K562 (cell line): ENCODE data around the gene TEX50. TPM values are rescaled to one million over a fixed set of nuclear protein-coding genes. Genes with fewer than 3 reads are reported as not detected.
A peak's percentile ranks its signal among the peaks of the same experiment; 100 is the strongest.

Source experiments
- ATAC-seq: fragments of 200-7000 bp; cut with Tn5 transposase; 3 replicates; pipeline ENCODE4 v1.9.1; 2020; ENCODE audit warnings: moderate library complexity
- BruUV-seq: library from RNA; stranded (reverse); fragments of 400-500 nt; replicated peaks from 2 replicates; lab custom pipeline; 2021; lab: Mats Ljungman, UMichigan
- CTCF ChIA-PET: fragments of 300-600 bp; formaldehyde crosslinking; extraction: SDS; loops from one replicate; lab custom pipeline; 2021; ENCODE audit warnings: low intra/inter-chr PET ratio; lab: Yijun Ruan, JAX
- POLR2A ChIA-PET: fragments of 300-600, 350-650 bp; sonication (Branson Sonifier 250); formaldehyde crosslinking; extraction: SDS; loops from one replicate; lab custom pipeline; 2021; ENCODE audit warnings: antibody characterized with exemption, inconsistent platforms; lab: Yijun Ruan, JAX
- DNase-seq, 4 experiments: peaks; one replicate each; pipeline versions ENCODE4 v3.0.0 to v3.0.0-alpha.2; 2011 to 2018; ENCODE audit warnings: low spot score in 3 of 4, mixed read lengths in 3 of 4; ENCODE audit errors: extremely low read depth in 1 of 4
- FAIRE-seq: peaks from 2 replicates; lab custom pipeline; 2011; peaks lifted over from hg19 to GRCh38; lab: Jason Lieb, UNC
- H2AFZ ChIP-seq: 2 replicates; pipeline ENCODE4 v1.6.0; 2011; ENCODE audit warnings: low read depth, low read length, control low read depth, inconsistent platforms
- H3K27ac ChIP-seq: fragments of 200-600 bp; 3 replicates; pipeline ENCODE4 v1.8.0; 2011; ENCODE audit warnings: low read depth, mild to moderate bottlenecking, control low read depth, inconsistent platforms, low read length, moderate library complexity, mixed read lengths; ENCODE audit errors: extremely low read depth
- H3K27me3 ChIP-seq, 2 experiments: fragments of 300-600 bp in 1 of 2; 2 replicates in 1 of 2; 3 replicates in 1 of 2; pipeline versions ENCODE4 v1.6.0 to v1.8.0; 2011; ENCODE audit warnings: inconsistent platforms in 2 of 2, low read length in 2 of 2, mild to moderate bottlenecking in 1 of 2, mixed read lengths in 1 of 2, moderate library complexity in 1 of 2; ENCODE audit not compliant: control insufficient read depth in 2 of 2, insufficient read depth in 2 of 2
- H3K36me3 ChIP-seq: fragments of 300-600 bp; 3 replicates; pipeline ENCODE4 v1.8.0; 2011; ENCODE audit warnings: mild to moderate bottlenecking, low read length, inconsistent platforms; ENCODE audit not compliant: control insufficient read depth, insufficient read depth
- H3K4me1 ChIP-seq, 2 experiments: fragments of 200-600 bp in 1 of 2; replicated peaks in 1 of 2; 2 replicates in 1 of 2; 3 replicates in 1 of 2; pipeline versions ENCODE4 v1.5.1 to v1.8.0; 2011; ENCODE audit warnings: inconsistent platforms in 2 of 2, low read length in 2 of 2, mild to moderate bottlenecking in 1 of 2, mixed read lengths in 1 of 2, moderate library complexity in 1 of 2; ENCODE audit not compliant: control insufficient read depth in 2 of 2, insufficient read depth in 2 of 2
- H3K4me2 ChIP-seq: 2 replicates; pipeline ENCODE4 v1.6.1; 2011; ENCODE audit warnings: low read length, control low read depth, inconsistent platforms, mixed read lengths; ENCODE audit not compliant: insufficient read depth
- H3K4me3 ChIP-seq: fragments of 200-600 bp; sonication (generic), shearing (Covaris generic); 2 replicates; pipeline ENCODE4 v1.5.1; 2016; ENCODE audit warnings: control low read depth, inconsistent platforms
- H3K79me2 ChIP-seq: fragments of 200-600 bp; 3 replicates; pipeline ENCODE4 v1.8.0; 2011; ENCODE audit warnings: low read length, inconsistent platforms; ENCODE audit not compliant: control insufficient read depth, insufficient read depth
- H3K9ac ChIP-seq, 2 experiments: 2 replicates each; pipeline versions ENCODE4 v1.6.0 to v1.6.1; 2011; ENCODE audit warnings: low read depth in 2 of 2, low read length in 2 of 2, control low read depth in 1 of 2, inconsistent platforms in 1 of 2, mild to moderate bottlenecking in 1 of 2, mixed read lengths in 1 of 2; ENCODE audit not compliant: insufficient read depth in 1 of 2
- H3K9me1 ChIP-seq: one replicate; pipeline ENCODE4 v1.6.0; 2011; ENCODE audit warnings: inconsistent platforms, mild to moderate bottlenecking, low read length, moderate library complexity; ENCODE audit not compliant: control insufficient read depth, insufficient read depth
- H3K9me3 ChIP-seq: replicated peaks from 2 replicates; pipeline ENCODE4 v1.5.1; 2011; ENCODE audit warnings: low read depth, low read length, inconsistent platforms; ENCODE audit not compliant: control insufficient read depth, insufficient read depth
- H4K20me1 ChIP-seq: replicated peaks from 2 replicates; pipeline ENCODE4 v1.6.1; 2011; ENCODE audit warnings: low read length, inconsistent platforms, mixed read lengths; ENCODE audit not compliant: control insufficient read depth, insufficient read depth
- DNMT1 ChIP-seq: fragments of 450-650 bp; IDR thresholded peaks from 2 replicates; pipeline ENCODE4 v1.6.1; 2016; ENCODE audit warnings: antibody characterized with exemption, mild to moderate bottlenecking
- EGR1 ChIP-seq: fragments of 450-650 bp; conservative IDR thresholded peaks from 2 replicates; pipeline ENCODE4 v1.6.1; 2017; ENCODE audit warnings: mild to moderate bottlenecking
- ELF1 ChIP-seq: fragments of 200-800 bp; sonication (Bioruptor generic); IDR thresholded peaks from 2 replicates; pipeline ENCODE4 v1.6.1; 2016; ENCODE audit warnings: missing genetic modification characterization, missing compliant biosample characterization
- EZH2 ChIP-seq: IDR thresholded peaks from 2 replicates; pipeline ENCODE4 v1.6.1; 2012; ENCODE audit warnings: low read depth, mild to moderate bottlenecking, inconsistent platforms, low read length, borderline replicate concordance
- HDAC1 ChIP-seq, 2 experiments: fragments of 450-650 bp; IDR thresholded peaks; 2 replicates each; pipeline ENCODE4 v1.6.1; 2016 to 2017; ENCODE audit warnings: inconsistent platforms in 1 of 2, mild to moderate bottlenecking in 1 of 2, moderate library complexity in 1 of 2
- HNRNPK ChIP-seq: fragments of 200-400 bp; formaldehyde crosslinking; IDR thresholded peaks from one replicate; pipeline ENCODE4 v1.6.1; 2018; ENCODE audit warnings: mild to moderate bottlenecking, low read depth, low read length; ENCODE audit not compliant: poor library complexity, severe bottlenecking
- KLF13 ChIP-seq: fragments of 450-650 bp; IDR thresholded peaks from 2 replicates; pipeline ENCODE4 v1.6.1; 2016; ENCODE audit warnings: missing genetic modification characterization, low read depth, mild to moderate bottlenecking, missing compliant biosample characterization, moderate library complexity, borderline replicate concordance
- NCOR1 ChIP-seq: fragments of 450-650 bp; IDR thresholded peaks from 2 replicates; pipeline ENCODE4 v1.6.1; 2016; ENCODE audit warnings: mild to moderate bottlenecking, moderate library complexity
- PCBP2 ChIP-seq: fragments of 200-400 bp; formaldehyde crosslinking; IDR thresholded peaks from 2 replicates; pipeline ENCODE4 v1.6.1; 2018; ENCODE audit warnings: low read length, low read depth, mild to moderate bottlenecking, moderate library complexity; ENCODE audit not compliant: poor library complexity, severe bottlenecking
- SIN3A ChIP-seq, 2 experiments: fragments of 150-350 bp in 1 of 2; IDR thresholded peaks; 2 replicates each; pipeline ENCODE4 v1.6.1; 2011 to 2016; ENCODE audit warnings: borderline replicate concordance in 2 of 2, low read depth in 2 of 2, low read length in 2 of 2, mild to moderate bottlenecking in 2 of 2, moderate library complexity in 2 of 2; ENCODE audit not compliant: control insufficient read depth in 1 of 2
- ZKSCAN1 ChIP-seq: fragments of 150-350 bp; IDR thresholded peaks from 2 replicates; pipeline ENCODE4 v1.6.1; 2016; ENCODE audit warnings: low read depth, low read length
- ZNF165 ChIP-seq: fragments of 250-450 bp; sonication (Bioruptor Pico); IDR thresholded peaks from 2 replicates; pipeline ENCODE4 v1.4.0; 2020; ENCODE audit warnings: borderline replicate concordance
- WGBS: fragments of 100-300 bp; shearing (Covaris generic); methylation state at CpG from one replicate; pipeline ENCODE4 v1.1.6; 2016; ENCODE audit warnings: low coverage, mixed read lengths; ENCODE audit not compliant: insufficient coverage; ENCODE audit errors: missing lambda C conversion rate; 5-methylcytosine and 5-hydroxymethylcytosine counted together
- in situ Hi-C: fragments of 300-500 bp; cut with MboI; formaldehyde crosslinking; loops from 4 replicates; pipeline ENCODE4 v1.15.0; 2018; ENCODE audit warnings: inconsistent platforms, mixed read lengths
- intact Hi-C: fragments of 100-400 bp; cut with micrococcal nuclease; formaldehyde crosslinking; loops from 2 replicates; pipeline ENCODE4 v1.14.2; 2022
- polyA plus RNA-seq, 8 experiments: library from polyadenylated mRNA; depleted of rRNA in 4 of 8; stranded (reverse) in 5 of 8; unstranded in 3 of 8; fragments of >200 nt; fragmentation: Nextera tagmentation in 2 of 8; fragmentation: Illumina TruSeq in 1 of 8; extraction: Ambion mirVana in 2 of 8; extraction: Trizol in 1 of 8; gene quantifications; 2 replicates each; pipeline versions ENCODE4 v1.2.1 to v1.2.3, GENCODE V29; 2011 to 2014; ENCODE audit warnings: inconsistent platforms in 1 of 8, missing spikeins in 1 of 8
- total RNA-seq, 7 experiments: library from RNA; depleted of rRNA in 6 of 7; stranded (reverse); fragments of >200 nt in 6 of 7; fragmentation: Illumina TruSeq in 2 of 7; extraction: Trizol in 2 of 7; gene quantifications; 2 replicates each; pipeline versions ENCODE4 v1.2.1 to v1.2.3, GENCODE V29; 2011 to 2021; ENCODE audit warnings: low replicate concordance in 1 of 7
- TF ChIP-seq, protein P1 (sequence below): IDR thresholded peaks from 2 replicates; pipeline ENCODE4 v1.6.1; 2016; ENCODE audit warnings: missing genetic modification characterization, missing compliant biosample characterization
- TF ChIP-seq, protein P2 (sequence below): conservative IDR thresholded peaks from 2 replicates; pipeline ENCODE4 v1.6.1; 2011; ENCODE audit warnings: low read depth, mild to moderate bottlenecking, low read length; ENCODE audit not compliant: control insufficient read depth

Gene TEX50
- total and polyA plus RNA-seq, 9 of the 15 experiments (the other 6 are each of a cell fraction or from before 2014, with no cell fraction given), result not detected

DNA sequence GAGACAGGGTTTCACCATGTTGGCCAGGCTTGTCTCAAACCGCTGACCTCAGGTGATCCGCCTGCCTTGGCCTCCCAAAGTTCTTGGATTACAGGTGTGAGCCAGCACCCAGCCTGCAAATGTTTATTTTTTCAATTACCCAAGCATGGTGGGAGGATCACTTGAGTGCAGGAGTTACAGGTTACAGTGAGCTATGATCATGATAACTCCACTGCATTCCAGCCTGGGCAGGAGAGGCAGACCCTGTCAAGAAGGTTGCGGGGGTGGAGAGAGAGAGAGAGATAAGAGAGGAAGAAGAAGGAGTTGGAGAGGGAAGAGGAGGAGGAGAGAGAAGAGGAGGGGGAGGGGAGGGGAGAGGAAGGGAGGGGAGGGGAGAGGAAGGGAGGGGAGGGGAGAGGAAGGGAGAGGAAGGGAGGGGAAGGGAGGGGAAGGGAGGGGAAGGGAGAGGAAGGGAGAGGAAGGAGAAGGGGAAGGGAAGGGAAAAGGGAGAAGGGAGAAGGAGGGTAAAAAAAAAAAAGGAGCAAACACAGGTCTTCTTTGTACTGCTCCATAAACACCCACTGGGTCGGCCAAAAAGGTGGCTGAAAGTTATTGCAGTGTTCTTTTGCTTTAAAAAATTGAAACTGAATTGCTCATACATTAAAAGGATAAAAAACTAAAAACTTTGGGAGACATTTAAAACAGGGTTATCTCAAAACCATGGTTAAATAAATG lies 26.5 kb upstream of the TEX50 start:
- H3K36me3 ChIP-seq, result no peaks in the 10 kb centered on the region
- ChIA-PET POLR2A (interaction anchor here (0.6 to 1.1 kb wide), 2 partner anchors 18 to 69 kb away, joined by 3 read pairs; no protein-coding TSS in a partner anchor), CTCF (no interaction called here)
- H3K9me3 ChIP-seq, result no peaks in the 10 kb centered on the region
- H3K79me2 ChIP-seq, result no peaks in the 10 kb centered on the region
- BruUV-seq, result no TSS peak
- intact Hi-C loops (no loop called here), in situ Hi-C loops (no loop called here)
- no peak overlapping the region for H3K27ac ChIP-seq
- 45% methylated on average over 4 of the region's 4 CpGs for WGBS
- H3K9me1 ChIP-seq, result no peaks in the 10 kb centered on the region
- no peak overlapping the region for H3K4me2 ChIP-seq
- H3K9ac ChIP-seq, result no peak overlapping the region
- H4K20me1 ChIP-seq, result no peaks in the 10 kb centered on the region
- no peak overlapping the region for H3K4me3 ChIP-seq
- DNase-seq, result peak in 2 of 4 experiments; percentile 22 to 72
- no peak for FAIRE-seq
- TF ChIP-seq EGR1 (peak; percentile 90), HNRNPK (peak; percentile 94), DNMT1 (no peak), ZKSCAN1 (no peak), HDAC1 (IDR thresholded peaks at IDR 0.05) (0 out of 4 replicates have a peak, but pooled peaks of 1 of the 2 experiments have one; percentile 33), ZNF165 (no peak), NCOR1 (no peak), SIN3A (IDR thresholded peaks at IDR 0.05; ENCODE audit: borderline replicate concordance in 2 of 2, control insufficient read depth in 1 of 2, low read depth in 2 of 2, low read length in 2 of 2) (no peak), PCBP2 (peak; percentile 87), ELF1 (tag) (no peak), EZH2 (no peak), KLF13 (tag) (no peak)
- TF ChIP-seq, protein P1, sequence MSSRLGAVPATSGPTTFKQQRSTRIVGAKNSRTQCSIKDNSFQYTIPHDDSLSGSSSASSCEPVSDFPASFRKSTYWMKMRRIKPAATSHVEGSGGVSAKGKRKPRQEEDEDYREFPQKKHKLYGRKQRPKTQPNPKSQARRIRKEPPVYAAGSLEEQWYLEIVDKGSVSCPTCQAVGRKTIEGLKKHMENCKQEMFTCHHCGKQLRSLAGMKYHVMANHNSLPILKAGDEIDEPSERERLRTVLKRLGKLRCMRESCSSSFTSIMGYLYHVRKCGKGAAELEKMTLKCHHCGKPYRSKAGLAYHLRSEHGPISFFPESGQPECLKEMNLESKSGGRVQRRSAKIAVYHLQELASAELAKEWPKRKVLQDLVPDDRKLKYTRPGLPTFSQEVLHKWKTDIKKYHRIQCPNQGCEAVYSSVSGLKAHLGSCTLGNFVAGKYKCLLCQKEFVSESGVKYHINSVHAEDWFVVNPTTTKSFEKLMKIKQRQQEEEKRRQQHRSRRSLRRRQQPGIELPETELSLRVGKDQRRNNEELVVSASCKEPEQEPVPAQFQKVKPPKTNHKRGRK (tag), result peak; percentile 72
- TF ChIP-seq, protein P2, sequence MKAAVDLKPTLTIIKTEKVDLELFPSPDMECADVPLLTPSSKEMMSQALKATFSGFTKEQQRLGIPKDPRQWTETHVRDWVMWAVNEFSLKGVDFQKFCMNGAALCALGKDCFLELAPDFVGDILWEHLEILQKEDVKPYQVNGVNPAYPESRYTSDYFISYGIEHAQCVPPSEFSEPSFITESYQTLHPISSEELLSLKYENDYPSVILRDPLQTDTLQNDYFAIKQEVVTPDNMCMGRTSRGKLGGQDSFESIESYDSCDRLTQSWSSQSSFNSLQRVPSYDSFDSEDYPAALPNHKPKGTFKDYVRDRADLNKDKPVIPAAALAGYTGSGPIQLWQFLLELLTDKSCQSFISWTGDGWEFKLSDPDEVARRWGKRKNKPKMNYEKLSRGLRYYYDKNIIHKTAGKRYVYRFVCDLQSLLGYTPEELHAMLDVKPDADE, result no peak
- no peaks in the 10 kb centered on the region for H3K27me3 ChIP-seq
- no peak overlapping the region for H2AFZ ChIP-seq
- peak; percentile 44; the same call in 2 of the 3 replicates for ATAC-seq
- peaks cover 0 to 4% of the 10 kb centered on the region in 2 experiments; a peak in 1 of 5 replicates for H3K4me1 ChIP-seq
